GM12891 (cell line): ENCODE results near the gene CFAP97D2.
"Not testable (repeated sequence)": the region's sequence is repeated elsewhere in the genome, so short reads cannot be mapped to it uniquely, and the experiment has no call there.

ENCODE experiments used
- PAX5 ChIP-seq: IDR thresholded peaks from 2 replicates; pipeline ENCODE4 v1.6.1; 2011; ENCODE audit warnings: low read length, moderate library complexity, mild to moderate bottlenecking; ENCODE audit not compliant: insufficient read depth, severe bottlenecking
- POLR2AphosphoS5 ChIP-seq: IDR thresholded peaks from 2 replicates; pipeline ENCODE4 v1.6.1; 2011; ENCODE audit warnings: low read depth, low read length, control low read depth

GRCh38 chr13:114148886-114149285, 30.2 kb upstream of the CFAP97D2 start:
- TF ChIP-seq PAX5, POLR2AphosphoS5: not testable (repeated sequence)
